Measurements from ENCODE around the gene MRPL22. TPM values are rescaled to one million over a fixed set of nuclear protein-coding genes. Genes with fewer than 3 reads are reported as not detected.

MRPL22 gene
- total and polyA plus RNA-seq, 8 donors, result 33.8 to 44.8 (median 42.6) TPM

GRCh38 chr5:154984946-154985516 is 44.2 kb downstream of the MRPL22 start:
- intact Hi-C loops (cut with DNase I), result no loop called here
- Histone ChIP-seq H3K4me3 (no peak overlapping the region), H3K9me3 (no peaks in the 10 kb centered on the region), H3K4me1 (no peaks in the 10 kb centered on the region), H3K36me3 (no peaks in the 10 kb centered on the region), H3K27me3 (no peaks in the 10 kb centered on the region), H3K27ac (no peak overlapping the region)
- no peak for TF ChIP-seq CTCF (IDR thresholded peaks at IDR 0.05)
- DNase-seq, result no peak
- ATAC-seq, result no peak

GRCh38 chr5:154986151-154986550 is 45.3 kb downstream of the MRPL22 start:
- Histone ChIP-seq H3K4me3 (no peak overlapping the region), H3K27ac (no peak overlapping the region), H3K9me3 (no peaks in the 10 kb centered on the region), H3K27me3 (no peaks in the 10 kb centered on the region), H3K36me3 (no peaks in the 10 kb centered on the region), H3K4me1 (no peaks in the 10 kb centered on the region)
- no peak for DNase-seq
- ATAC-seq, result no peak
- intact Hi-C loops (cut with DNase I), result no loop called here
- no peak for TF ChIP-seq CTCF (IDR thresholded peaks at IDR 0.05)

GRCh38 chr5:154989626-154990025 is 48.8 kb downstream of the MRPL22 start:
- intact Hi-C loops (cut with DNase I), result no loop called here
- no peak for TF ChIP-seq CTCF (IDR thresholded peaks at IDR 0.05)
- DNase-seq, result no peak
- no peak for ATAC-seq
- Histone ChIP-seq H3K4me1 (no peaks in the 10 kb centered on the region), H3K27me3 (no peaks in the 10 kb centered on the region), H3K9me3 (no peaks in the 10 kb centered on the region), H3K4me3 (no peak overlapping the region), H3K36me3 (no peaks in the 10 kb centered on the region), H3K27ac (no peak overlapping the region)

GRCh38 chr5:154993461-154993860 is 52.6 kb downstream of the MRPL22 start:
- no peak for DNase-seq
- intact Hi-C loops (cut with DNase I), result no loop called here
- Histone ChIP-seq H3K27ac (no peak overlapping the region), H3K27me3 (no peaks in the 10 kb centered on the region), H3K4me1 (no peaks in the 10 kb centered on the region), H3K4me3 (no peak overlapping the region), H3K9me3 (no peaks in the 10 kb centered on the region), H3K36me3 (no peaks in the 10 kb centered on the region)
- no peak for TF ChIP-seq CTCF (IDR thresholded peaks at IDR 0.05)
- no peak for ATAC-seq

- no peak for DNase-seq
- H3K36me3 ChIP-seq, result no peaks in the 10 kb centered on the region
- no peak for ATAC-seq
- H3K27me3 ChIP-seq, result no peaks in the 10 kb centered on the region
- H3K27ac ChIP-seq, result no peak overlapping the region
- intact Hi-C loops (cut with DNase I), result no loop called here
- TF ChIP-seq CTCF (IDR thresholded peaks at IDR 0.05), result no peak
- H3K4me3 ChIP-seq, result no peak overlapping the region
- H3K4me1 ChIP-seq, result no peaks in the 10 kb centered on the region
- H3K9me3 ChIP-seq, result no peaks in the 10 kb centered on the region
Observed at GRCh38 chr5:154995679-154996078, 54.8 kb downstream of the MRPL22 start.
